ENCODE results near the gene SLC47A1. TPM values are rescaled to one million over a fixed set of nuclear protein-coding genes. Genes with fewer than 3 reads are reported as not detected.

SLC47A1 gene
- total and polyA plus RNA-seq, 2 of the 13 experiments (the other 11 are each of a cell fraction or from before 2014, with no cell fraction given): 42.1 to 67.5 TPM

DNA sequence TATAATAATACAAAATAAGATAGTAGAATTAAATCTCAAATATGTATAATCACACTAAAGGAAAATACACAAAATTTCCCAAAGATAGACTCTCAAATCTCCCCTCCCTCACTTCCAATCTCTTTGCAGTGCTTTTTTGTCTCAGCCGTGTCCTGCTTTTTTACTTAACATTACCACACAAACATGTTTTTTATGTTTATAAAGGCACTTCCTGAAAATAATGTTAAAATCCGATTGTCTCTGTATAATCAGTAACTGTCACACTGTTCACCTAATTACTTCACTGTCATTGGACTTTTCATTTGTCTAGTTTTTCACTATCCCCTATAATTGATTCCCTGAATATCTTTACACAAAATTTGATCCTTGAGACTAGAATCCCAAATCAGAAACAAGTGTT is 76.7 kb downstream of the SLC47A1 start (continued):
- TF ChIP-seq, protein P1, sequence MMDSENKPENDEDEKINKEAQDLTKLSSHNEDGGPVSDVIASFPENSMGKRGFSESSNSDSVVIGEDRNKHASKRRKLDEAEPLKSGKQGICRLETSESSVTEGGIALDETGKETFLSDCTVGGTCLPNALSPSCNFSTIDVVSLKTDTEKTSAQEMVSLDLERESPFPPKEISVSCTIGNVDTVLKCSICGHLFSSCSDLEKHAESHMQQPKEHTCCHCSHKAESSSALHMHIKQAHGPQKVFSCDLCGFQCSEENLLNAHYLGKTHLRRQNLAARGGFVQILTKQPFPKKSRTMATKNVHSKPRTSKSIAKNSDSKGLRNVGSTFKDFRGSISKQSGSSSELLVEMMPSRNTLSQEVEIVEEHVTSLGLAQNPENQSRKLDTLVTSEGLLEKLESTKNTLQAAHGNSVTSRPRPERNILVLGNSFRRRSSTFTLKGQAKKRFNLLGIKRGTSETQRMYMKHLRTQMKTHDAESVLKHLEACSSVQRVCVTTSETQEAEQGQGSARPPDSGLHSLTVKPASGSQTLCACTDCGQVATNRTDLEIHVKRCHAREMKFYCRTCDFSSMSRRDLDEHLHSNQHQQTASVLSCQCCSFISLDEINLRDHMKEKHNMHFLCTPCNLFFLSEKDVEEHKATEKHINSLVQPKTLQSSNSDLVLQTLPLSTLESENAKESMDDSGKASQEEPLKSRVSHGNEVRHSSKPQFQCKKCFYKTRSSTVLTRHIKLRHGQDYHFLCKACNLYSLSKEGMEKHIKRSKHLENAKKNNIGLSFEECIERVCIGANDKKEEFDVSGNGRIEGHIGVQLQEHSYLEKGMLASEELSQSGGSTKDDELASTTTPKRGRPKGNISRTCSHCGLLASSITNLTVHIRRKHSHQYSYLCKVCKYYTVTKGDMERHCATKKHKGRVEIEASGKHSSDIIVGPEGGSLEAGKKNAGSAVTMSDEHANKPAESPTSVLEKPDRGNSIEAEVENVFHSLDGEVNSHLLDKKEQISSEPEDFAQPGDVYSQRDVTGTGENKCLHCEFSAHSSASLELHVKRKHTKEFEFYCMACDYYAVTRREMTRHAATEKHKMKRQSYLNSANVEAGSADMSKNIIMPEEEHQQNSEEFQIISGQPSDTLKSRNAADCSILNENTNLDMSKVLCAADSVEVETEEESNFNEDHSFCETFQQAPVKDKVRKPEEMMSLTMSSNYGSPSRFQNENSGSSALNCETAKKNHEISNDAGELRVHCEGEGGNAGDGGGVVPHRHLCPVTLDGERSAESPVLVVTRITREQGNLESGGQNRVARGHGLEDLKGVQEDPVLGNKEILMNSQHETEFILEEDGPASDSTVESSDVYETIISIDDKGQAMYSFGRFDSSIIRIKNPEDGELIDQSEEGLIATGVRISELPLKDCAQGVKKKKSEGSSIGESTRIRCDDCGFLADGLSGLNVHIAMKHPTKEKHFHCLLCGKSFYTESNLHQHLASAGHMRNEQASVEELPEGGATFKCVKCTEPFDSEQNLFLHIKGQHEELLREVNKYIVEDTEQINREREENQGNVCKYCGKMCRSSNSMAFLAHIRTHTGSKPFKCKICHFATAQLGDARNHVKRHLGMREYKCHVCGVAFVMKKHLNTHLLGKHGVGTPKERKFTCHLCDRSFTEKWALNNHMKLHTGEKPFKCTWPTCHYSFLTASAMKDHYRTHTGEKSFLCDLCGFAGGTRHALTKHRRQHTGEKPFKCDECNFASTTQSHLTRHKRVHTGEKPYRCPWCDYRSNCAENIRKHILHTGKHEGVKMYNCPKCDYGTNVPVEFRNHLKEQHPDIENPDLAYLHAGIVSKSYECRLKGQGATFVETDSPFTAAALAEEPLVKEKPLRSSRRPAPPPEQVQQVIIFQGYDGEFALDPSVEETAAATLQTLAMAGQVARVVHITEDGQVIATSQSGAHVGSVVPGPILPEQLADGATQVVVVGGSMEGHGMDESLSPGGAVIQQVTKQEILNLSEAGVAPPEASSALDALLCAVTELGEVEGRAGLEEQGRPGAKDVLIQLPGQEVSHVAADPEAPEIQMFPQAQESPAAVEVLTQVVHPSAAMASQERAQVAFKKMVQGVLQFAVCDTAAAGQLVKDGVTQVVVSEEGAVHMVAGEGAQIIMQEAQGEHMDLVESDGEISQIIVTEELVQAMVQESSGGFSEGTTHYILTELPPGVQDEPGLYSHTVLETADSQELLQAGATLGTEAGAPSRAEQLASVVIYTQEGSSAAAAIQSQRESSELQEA (CRISPR knock-in tag; IDR thresholded peaks at IDR 0.05; ENCODE audit: not compliant biosample characterization): no peak
- TF ChIP-seq SALL2 (CRISPR knock-in tag; IDR thresholded peaks at IDR 0.05) (no peak), ZNF766 (CRISPR knock-in tag; IDR thresholded peaks at IDR 0.05; ENCODE audit: borderline replicate concordance) (no peak), MIER2 (CRISPR knock-in tag; IDR thresholded peaks at IDR 0.05) (no peak)

GRCh38 chr17:19610879-19611278 is 77.2 kb downstream of the SLC47A1 start:
- DNase-seq (ENCODE audit: low spot score) (no peak), FAIRE-seq (no peak), ATAC-seq (no peak)
- no peaks in the 10 kb centered on the region for H3K27me3 ChIP-seq (ENCODE audit: control insufficient read depth in 1 of 2, insufficient read depth in 2 of 2, low read length in 2 of 2)
- H3K27ac ChIP-seq (ENCODE audit: extremely low read length, insufficient read depth, low read length): no peak overlapping the region
- H3K9ac ChIP-seq (ENCODE audit: insufficient read depth, low read depth, low read length): no peak overlapping the region
- no peak overlapping the region for H3K4me2 ChIP-seq (ENCODE audit: low read depth, low read length)
- no peaks in the 10 kb centered on the region for H3K36me3 ChIP-seq (replicated peaks in 1 of 2; ENCODE audit: control insufficient read depth in 1 of 2, insufficient read depth in 2 of 2, low read length in 2 of 2)
- H4K20me1 ChIP-seq (ENCODE audit: insufficient read depth, low read length): no peaks in the 10 kb centered on the region
- no TSS peak for BruUV-seq (replicated peaks)
- H2AFZ ChIP-seq (ENCODE audit: low read length): no peak overlapping the region
- WGBS (ENCODE audit: low lambda C conversion rate): 79% methylated on average over 5 of the region's 5 CpGs
- H3K4me3 ChIP-seq (replicated peaks in 1 of 3; ENCODE audit: insufficient read depth in 1 of 3, low read depth in 2 of 3, low read length in 3 of 3): no peak overlapping the region
- in situ Hi-C loops (cut with HindIII; ENCODE audit: extremely low pct_ligation_motif_present, low pct_unique_long_range_greater_than_20kb): no loop called here
- no peaks in the 10 kb centered on the region for H3K4me1 ChIP-seq (ENCODE audit: insufficient read depth, low read length)
- no peaks in the 10 kb centered on the region for H3K79me2 ChIP-seq (ENCODE audit: insufficient read depth, low read length)
- ChIA-PET CTCF (ENCODE audit: low intra/inter-chr PET ratio, low total read pairs) (no interaction called here), POLR2A (no interaction called here)
- no peaks in the 10 kb centered on the region for H3K9me3 ChIP-seq (ENCODE audit: low read length)
- intact Hi-C loops (cut with micrococcal nuclease; ENCODE audit: unreplicated experiment): no loop called here
- TF ChIP-seq, protein P2, sequence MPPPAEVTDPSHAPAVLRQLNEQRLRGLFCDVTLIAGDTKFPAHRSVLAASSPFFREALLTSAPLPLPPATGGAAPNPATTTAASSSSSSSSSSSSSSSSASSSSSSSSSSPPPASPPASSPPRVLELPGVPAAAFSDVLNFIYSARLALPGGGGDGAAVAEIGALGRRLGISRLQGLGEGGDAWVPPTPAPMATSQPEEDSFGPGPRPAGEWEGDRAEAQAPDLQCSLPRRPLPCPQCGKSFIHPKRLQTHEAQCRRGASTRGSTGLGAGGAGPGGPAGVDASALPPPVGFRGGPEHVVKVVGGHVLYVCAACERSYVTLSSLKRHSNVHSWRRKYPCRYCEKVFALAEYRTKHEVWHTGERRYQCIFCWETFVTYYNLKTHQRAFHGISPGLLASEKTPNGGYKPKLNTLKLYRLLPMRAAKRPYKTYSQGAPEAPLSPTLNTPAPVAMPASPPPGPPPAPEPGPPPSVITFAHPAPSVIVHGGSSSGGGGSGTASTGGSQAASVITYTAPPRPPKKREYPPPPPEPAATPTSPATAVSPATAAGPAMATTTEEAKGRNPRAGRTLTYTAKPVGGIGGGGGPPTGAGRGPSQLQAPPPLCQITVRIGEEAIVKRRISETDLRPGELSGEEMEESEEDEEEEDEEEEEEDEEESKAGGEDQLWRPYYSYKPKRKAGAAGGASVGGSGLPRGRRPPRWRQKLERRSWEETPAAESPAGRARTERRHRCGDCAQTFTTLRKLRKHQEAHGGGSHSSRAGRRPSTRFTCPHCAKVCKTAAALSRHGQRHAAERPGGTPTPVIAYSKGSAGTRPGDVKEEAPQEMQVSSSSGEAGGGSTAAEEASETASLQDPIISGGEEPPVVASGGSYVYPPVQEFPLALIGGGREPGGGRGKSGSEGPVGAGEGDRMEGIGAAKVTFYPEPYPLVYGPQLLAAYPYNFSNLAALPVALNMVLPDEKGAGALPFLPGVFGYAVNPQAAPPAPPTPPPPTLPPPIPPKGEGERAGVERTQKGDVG (CRISPR knock-in tag; IDR thresholded peaks at IDR 0.05; ENCODE audit: borderline replicate concordance): no peak
- TF ChIP-seq E2F2 (CRISPR knock-in tag; IDR thresholded peaks at IDR 0.05; ENCODE audit: borderline replicate concordance) (no peak), ZNF660 (CRISPR knock-in tag; IDR thresholded peaks at IDR 0.05; ENCODE audit: borderline replicate concordance, low read depth) (no peak), KDM3A (CRISPR knock-in tag; IDR thresholded peaks at IDR 0.05; ENCODE audit: low read depth) (no peak), TAF15 (IDR thresholded peaks at IDR 0.05; ENCODE audit: low read depth, low read length, poor library complexity, severe bottlenecking) (no peak), ISL2 (CRISPR knock-in tag; IDR thresholded peaks at IDR 0.05) (no peak), FOXJ3 (CRISPR knock-in tag; IDR thresholded peaks at IDR 0.05; ENCODE audit: borderline replicate concordance) (no peak)
